UCSD-AML1 (cell line): ENCODE measurements around the gene ATP2B3.
"Not testable (repeated sequence)": the region's sequence is repeated elsewhere in the genome, so short reads cannot be mapped to it uniquely, and the experiment has no call there.

Source experiments
- DNase-seq: peaks from one replicate; lab custom pipeline; 2025; ENCODE audit not compliant: unreplicated experiment; lab: John Stamatoyannopoulos, UW

Gene ATP2B3

DNA sequence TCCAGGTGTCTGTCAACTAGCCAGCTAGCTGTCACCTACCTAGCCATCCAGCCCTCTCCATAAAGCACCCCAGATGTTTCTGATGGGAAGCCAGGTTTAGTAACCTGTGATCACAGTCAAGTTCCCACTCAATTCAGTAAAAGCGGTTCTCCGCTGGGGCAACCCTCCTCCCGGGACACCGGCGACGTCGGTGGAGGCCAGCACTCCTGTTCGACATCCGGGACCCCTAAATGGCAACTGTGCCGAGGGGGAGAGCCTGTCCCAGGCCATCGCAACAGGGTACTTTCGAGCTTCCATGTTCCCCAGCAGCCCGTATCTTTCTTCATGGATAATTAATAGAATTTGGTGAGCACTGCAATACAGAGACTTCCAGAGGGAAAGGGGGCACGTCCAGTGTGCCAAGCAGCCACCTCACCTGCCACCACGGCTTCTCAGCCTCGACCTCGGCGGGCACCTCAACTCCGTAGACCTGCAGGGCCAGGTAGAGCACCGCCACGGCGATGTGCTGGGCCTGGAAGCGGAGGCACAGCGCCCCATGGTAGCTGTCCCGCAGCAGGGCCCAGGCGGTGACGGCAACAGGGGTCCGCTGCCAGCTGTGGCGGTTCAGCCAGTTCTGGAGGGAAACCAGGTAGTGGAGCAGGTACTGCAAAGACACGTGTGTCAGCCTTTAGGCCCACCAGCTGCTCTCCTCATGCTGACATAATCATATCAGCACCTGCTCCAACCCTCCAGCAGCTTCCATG, 74.8 kb downstream of the ATP2B3 start:
- DNase-seq, result no peak

DNA sequence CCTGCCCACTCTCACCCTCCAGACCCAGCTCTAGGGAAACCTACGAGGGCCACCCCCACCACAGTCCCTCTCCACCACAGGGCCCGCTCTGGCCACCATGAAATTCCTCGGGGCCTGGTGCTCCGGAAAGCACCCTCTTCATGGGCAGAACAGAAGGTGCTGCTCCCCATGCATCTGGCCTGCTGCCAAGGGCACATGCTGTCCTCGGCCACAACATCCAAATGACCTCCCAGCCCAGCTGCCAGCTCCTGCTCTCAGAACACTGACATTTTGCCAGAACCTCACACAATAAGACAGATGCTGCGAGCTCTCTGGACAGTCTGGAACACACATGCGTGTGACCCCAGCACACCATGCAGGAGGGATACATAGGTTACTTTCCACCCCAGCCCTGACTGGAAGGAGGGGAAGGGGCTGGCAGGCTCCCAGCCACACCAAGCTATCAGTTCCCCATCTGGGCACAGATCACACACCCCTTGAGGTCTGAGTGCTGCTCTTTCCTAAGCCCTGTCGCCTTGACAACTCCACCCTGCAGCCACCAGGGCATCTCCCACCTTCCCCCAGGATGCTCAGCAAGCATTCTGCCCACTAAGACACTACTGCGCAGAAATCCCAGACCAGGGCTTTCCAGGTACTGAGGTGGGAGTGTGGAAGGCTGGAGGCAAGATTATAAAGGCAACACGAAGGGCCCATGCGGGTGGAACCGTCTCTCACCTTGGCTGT, 75.7 kb downstream of the ATP2B3 start:
- DNase-seq, result no peak

DNA sequence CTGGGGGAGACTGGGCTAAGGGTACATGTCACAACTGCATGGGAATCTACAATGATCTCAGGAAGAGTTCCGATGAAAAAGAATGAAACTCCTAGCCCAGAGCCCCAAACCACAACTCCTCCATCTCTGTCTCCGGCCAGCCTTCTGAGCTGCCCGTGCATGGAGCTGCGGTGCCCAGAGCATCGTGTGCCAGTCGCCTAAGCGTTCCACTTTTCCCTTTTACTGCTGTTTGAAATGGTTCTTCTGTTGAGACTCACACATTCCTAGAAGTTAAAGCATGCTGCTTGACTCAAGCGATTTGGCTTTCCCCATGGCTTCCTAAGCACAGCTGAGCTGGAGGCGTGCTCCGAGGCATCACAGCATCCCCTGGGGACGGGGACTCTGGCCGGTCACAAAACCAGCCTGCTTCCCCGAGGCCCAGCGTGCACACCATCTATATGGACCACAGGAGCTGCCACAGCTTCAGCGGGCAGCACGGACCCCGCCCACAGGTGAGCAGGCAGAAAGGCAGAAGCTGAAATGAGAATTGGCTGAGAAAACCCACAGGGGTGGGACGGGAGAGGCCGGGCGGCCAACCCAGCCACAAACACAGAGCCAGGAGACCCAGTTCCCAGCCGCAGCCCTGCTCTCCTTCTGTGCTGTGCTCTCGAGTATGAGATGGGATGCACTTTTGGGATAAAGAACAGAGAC, 76.5 kb downstream of the ATP2B3 start:
- no peak for DNase-seq

DNA sequence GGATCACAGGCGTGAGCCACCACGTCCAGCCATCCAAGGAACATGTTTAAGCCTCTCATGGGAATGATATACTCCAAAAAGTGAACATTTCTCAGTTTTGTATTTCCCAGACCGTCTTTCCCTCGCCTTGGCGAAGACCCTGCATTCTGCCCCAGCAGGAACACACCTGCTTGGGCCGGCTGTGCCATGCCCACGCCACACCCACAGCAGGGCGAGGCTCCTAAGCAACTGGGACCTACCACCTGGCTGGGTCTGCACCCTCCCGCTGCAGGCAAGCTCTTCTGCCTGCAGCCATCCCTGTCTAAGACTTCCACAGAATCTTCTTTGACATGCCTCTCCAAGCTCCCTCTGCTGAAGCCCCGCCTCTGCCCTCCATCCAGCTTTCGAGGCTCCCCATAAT, 77.9 kb downstream of the ATP2B3 start:
- no peak for DNase-seq

DNA sequence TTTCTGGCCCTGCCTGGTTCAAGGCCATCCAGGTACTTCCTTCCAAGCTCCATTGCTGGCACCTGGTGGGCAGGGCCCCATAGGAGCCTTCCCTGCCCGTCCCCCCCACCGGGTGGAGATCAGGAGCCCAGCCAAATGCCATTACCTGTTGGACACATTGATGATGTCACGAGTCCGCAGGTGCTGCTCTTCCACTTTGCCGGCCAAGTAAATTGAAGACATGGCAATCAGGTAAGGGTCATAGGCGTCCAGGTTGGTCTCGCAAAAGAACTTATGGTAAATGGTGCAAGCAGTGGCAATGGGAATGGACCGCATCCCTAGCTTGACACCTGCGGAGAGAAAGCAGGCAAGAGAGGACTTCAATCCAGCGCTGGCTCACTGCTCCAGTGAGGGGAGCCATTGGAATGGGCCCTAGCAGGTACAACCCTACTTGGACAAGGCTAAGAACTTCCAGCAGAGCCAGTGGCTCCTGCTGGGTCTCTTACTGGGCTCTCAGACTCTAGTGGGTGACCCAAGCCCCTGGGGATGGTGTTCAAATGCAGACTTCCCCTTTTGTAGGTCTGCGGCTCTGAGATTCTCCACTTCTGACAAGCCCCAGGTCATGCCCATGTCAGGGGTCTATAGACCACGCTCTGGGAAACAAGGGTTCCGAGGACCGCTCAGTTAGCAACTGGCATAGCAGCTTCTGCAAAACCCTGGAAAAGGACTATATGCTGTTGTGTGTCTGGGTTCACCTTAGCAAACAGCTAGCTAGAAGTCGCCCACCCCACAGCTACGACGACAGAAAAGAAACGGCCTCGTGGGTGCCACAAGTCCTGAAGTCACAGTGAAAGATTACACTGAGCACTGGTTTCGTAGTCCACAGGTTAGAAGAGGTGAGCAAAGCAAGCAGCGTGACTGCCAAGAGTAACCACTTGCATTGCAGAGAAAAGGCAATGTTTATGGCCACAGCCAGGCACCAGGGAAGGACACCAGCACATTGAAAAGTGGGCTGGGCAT, 78.7 kb downstream of the ATP2B3 start:
- no peak for DNase-seq

DNA sequence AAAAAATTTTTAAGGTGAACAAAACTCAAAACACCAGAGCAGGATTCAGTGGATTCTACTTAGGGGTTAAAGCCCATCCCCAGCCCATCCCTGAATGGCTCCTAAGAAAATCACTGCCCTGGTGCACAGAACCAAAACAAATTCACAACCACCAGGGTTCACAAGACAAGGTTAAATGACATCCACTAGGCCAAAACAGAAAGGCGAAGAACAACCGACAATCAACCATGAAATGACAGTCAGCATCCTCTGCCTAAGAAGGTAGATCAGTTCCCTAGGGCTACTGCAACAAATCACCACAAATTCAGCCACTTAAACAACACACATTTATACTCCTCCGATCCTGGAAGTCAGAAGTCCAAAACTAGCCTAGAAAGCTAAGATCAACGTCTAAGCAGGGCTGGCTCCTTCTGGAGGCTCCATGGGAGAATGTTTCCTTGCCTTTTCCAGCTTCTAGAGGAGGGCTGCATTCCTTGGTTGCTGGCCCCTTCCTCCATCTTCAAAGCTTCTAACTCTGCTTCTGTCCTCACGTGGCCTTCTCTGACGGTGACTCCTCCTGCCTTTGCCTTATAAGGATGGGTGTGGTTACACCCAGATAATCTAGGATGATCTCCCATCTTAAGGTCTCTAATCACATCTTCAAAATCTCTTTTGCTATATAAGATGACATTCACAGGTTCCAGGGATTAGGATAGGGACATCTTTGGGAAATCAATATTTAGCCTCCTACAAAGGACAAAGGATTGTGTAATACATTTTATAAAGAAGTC, 79.7 kb downstream of the ATP2B3 start:
- no peak for DNase-seq

DNA sequence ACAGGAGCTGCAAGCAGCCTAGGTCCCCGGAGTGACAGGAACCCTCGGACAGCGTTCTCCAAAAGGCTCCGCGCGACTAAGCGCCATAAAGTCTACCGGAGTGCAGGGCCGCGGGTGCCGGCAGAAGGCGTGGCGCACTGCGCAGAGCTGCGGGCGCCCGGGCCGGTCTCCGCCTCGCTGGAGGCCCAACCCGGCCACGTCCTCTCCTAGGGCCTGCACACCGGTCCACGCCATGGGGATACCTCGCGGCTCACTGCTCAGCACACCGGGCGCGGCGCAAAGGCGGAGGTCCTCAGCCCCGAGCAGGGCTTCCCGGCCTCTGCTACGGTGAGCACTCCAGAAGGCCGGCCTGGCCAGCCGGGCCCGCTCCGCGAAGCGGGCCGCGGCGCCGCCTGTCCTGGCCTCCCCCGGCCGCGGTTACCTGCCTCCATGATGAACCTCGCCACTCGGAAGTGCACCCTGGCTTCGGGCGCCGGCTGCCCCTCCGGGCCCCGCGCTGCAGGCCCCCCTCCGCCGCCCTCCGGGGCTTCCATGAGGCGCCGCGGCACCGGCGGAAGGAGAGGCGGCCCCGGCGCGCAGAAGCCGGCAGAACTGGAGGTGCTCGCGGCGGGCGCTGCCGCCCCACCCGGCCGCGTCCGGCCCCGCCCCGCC, 81.2 kb downstream of the ATP2B3 start, which contains the start of gene CCNQ:
TSS of gene CCNQ (minus strand) at position 599 of the 651 bp plus-strand sequence. CDS start at position 533, 66 bp downstream.
- peak; percentile 50 for DNase-seq

DNA sequence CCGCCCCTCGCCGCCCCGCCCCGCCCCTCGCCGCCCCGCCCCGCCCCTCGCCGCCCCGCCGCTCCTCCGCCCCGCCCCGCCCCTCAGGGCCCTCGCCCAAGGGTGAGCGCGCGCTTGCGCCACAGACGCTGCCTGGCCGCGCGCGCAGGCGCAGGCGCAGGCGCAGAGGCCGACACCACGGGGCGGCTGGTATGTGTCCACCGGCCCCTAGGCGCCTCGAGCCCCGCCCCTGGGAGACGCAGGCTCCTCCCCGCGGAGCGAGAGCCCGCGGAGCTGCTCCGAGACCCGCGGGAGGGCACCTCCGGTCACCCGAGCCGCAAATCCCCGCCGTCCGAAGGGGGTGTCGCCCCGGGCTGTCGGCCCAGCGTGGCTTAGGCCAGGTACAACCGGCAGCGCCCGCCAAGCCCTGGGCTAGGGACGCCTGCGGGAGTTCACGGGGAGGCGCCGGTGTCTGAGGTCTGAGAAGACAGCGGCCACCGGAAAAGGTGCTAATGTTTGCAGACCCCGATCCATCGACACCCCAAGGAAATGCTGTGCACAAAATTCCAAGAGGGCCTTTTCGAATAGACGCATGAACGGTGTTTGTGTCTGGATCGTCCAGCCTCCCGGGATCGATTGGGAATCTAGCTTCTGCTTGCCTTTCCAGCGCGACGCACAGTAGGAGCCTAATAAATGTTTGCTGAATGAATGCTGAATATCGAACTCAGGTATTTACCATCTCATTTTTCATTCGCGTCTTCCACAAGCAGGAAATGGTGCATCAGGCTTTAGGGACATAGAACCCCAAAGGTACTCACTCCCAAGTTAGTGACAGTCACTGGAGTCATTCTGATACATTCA, 82.0 kb downstream of the ATP2B3 start:
- peak; percentile 92 for DNase-seq

DNA sequence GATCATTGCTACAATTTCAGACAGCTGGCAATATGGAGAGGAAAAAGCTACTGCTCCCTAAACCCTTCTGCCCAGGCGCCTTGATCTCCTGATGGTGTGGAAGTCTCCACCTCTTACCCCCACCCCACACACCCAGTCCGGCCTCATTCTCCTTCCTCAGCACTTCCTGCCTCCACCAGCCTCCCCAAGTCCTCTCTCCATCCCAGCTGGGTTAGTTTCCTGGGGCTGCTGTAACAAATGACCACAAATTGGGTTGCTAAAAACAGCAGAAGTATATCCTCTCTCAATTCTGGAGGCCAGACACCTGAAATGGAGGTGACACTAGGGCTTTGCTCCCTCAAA, 82.6 kb downstream of the ATP2B3 start:
- peak; percentile 22 for DNase-seq

DNA sequence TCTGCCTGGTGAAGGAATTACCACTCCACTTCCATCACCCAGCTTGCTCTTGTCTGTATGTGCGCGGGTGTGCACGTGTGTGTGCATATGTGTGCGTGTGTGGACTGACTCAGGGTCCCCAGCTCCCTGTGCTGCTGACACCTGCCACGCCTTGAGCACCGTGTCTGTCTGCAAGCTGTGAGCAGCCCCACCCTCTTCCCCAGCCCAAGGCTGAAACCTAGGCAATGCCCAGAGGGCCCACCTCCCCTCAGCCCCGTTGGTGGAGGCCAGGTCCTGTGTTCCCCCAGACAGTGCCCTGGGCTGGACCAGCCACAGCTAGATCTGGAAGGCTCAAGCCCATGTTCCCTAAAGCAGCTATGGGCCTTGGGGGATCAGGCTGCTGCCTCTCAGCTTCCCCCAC, 83.5 kb downstream of the ATP2B3 start:
- DNase-seq, result no peak

DNA sequence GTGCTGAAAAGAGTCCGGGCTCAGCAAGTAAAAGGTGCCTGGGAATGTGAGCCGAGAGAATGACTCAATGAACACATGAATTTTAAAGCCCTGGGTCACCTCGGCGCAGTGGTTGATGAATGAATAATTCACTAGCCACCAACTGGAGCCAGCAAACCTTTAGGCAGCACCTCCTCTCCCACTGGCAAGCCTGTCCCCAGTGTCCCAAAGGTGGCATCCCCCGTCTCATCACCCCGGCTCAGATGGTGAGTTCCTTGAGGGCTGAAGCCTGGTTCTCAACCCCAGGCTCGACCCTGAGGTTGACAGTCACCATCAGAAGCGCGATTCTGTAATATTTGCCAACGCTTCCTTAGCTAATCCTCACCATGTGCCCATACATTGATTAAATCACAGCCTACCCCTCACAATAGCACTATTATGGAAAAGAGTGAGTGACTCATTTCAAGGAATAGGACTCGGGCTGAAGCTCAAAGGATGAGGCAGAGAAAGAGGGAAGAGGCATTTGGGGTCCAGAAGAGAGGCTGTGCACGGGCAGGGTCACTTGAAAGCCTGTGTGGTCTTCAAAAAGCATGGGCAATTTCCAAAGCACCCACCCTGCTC, 84.2 kb downstream of the ATP2B3 start:
- DNase-seq, result no peak

DNA sequence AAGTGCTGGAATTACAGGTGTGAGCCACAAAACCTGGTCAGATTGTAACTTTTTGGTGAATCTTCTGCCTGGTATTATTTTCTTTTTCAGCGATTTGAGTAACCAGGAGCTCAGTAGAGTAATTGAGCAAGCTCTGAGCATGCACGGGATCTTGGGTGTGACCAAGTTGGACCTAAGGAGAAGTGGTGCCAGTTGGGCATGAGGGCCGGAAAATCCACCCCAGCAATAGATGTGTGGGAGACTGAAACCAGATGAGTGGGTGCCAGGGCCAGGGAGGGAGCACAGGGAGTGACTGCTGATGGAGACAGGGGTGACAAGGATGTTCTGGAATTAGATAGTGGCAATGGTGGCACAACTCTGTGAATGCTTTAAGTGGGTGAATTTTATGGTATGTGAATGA, 85.2 kb downstream of the ATP2B3 start:
- DNase-seq, result no peak

DNA sequence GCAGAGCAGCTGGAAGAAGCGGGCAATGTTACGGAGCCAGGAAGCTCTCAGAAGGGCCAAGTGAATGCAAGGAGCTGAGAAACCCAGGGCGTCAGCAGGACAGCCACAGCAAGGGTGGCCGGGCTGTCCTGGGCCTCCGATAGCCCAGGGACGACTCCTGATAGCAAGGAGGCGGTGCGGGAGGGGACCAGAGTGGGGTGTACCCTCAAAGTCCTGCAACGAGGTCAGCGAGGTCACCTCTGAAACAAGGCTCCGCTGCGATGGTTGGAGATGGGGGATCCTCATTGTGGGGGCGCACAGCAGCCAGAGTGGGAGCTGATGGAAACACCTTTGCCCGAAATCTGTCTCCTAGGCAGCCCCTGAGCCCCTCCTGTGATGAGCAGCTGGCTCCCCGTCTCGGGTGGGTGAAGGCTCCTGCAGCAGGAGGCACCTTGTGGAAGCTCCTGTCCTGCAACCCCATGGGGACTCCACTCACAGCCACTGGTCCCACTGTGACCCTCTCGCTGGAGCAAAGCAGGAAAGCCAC, 85.8 kb downstream of the ATP2B3 start:
- DNase-seq, result no peak

DNA sequence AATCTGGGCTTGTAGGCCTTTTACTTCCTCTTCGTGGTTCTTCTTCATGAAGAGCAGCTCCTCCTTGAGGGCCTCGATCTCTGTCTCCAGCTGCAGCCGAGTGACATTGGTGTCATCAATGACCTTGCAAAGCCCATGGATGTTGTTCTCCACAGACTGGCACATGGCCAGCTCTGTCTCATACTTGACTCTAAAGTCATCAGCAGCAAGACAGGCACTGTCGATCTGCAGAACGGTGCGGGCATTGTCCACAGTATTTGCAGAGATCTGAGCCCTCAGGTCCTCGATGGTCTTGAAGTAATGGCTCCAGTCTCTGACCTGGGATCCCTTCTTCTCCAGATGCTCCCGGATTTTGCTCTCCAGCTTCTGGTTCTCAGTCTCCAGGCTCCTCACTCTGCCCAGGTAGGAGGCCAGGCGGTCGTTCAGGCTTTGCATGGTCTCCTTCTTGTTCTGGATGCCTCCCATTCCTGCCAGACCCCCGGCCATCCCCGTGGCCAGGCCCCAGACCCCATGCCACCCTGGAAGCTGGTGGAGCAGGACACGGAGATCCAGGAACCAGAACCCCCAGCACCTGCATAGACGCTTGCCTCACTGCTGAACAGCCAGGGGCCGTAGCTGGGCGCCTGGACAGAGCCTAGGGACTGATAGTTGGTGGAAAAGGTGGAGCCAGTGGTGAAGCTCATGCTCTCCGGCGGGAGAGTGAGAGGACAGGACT, 87.4 kb downstream of the ATP2B3 start:
- DNase-seq, result not testable (repeated sequence)

DNA sequence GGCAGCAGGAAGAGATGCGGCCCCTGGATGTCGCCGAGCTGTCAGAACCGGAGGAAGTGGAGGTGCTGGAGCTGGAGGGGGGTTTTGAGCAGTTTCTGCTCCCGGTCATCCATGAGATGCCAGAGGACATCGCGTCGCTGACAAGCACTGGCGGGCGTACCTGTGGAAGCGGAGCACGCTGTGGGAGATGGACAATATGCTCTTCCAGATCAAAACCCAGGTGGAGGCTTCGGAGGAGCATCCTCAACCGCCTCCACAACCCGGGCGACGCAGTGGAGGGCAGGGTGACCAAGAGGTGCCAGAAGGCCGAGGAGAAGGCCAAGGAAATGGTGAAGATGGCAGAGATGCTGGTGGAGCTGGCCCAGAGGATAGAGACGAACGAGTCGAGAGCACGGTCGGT, 89.1 kb downstream of the ATP2B3 start:
- DNase-seq, result no peak

DNA sequence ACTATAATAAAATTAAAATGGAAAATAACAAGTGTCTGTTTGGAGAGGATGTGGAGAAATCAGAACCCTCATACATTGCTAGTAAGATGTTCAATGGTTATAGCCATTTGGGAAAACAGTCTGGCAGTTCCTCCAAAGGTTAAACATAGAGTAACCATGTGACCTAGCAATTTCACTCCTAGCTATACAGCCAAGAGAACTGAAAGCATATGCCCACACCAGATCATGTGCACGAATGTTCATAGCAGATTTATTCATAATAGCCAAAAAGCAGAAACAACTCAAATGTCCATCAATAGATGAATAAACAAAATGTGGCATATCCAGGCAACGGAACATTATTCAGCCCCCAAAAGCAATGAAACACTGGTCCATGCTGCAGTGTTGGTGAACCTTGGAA, 90.9 kb downstream of the ATP2B3 start:
- DNase-seq, result no peak

DNA sequence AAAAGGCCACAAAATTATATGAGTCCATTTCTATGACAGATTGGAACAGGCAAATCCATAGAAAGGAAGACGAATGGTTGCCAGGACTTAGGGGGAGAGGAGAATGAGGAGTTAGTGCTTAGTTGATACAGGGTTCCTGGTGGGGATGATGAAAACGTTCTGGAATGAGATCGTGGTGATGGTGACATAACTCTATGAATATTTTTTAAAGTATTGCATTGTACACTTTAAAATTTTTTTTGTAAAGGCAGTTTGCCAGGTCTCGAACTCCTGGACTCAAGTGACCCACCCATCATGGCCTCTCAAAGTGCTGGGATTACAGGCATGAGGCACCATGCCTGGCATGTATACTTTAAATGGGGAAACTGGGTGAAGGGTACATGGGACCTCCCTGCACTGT, 91.4 kb downstream of the ATP2B3 start:
- no peak for DNase-seq
